NCI-H524 treated with DMSO at 0.1 percent for 48 hours (cell line): ENCODE data around the gene UBA52.

Experiments
- DNase-seq: peaks from one replicate; lab custom pipeline; 2025; lab: John Stamatoyannopoulos, UW

The UBA52 gene

DNA sequence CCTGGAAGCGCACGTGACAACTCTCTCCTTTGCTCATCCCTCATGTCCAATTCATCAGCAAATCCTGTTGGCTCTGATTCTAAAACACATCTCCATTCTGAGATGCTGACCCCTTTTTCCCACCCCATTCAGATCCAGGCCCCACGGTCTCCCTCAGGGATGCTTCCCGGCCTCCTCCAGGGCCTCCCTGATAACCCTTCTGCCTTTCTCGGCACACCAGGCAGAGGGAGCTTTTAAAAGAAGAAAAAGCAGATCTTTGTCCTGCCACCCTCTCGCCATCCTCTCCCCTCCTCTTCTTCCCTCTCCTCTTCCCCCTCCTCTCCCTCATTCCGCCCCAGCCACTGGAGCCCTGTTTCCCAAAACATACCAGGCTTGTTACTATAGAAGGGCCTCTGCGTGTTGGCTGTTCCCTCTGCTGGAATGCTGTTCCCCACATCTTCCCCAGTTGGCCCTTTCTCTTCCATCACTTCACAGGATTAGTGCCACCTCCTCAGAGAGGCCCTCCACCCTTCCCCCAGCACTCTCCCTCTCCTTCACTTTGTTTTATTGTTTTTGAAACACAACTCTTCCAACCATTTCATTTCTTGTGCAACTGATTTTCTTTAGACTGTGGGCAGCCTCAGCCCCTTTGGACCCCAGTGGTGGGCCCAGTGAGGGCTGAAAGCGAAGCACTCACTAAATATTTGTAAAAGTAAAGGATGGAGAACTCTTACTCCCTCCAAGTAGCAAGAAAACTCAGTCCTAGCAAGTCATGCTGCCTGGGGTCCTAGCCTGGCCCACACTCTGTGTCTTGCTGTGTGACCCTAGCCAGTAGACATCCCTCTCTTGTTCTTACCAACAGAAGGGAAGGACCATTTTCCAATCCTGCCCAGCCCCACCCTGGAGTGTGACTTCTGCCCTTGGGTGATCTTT, 37.4 kb downstream of the UBA52 start:
- DNase-seq = no peak

DNA sequence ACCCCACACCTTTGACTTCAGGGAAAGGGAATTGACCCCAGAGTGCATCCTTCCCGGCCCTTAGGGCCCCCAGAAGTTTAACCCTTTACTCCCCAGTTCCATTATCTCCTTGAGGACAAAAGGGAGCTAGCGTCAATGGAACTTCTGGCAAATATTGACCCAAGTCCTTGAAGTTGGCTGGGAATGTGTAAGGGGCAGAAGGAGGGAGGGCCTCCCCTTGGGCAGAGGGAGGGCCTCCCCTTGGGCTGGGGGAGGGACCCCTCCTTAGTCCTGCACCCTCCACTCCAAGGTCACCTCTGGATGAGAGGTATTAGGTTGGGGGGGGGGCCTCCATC, 38.0 kb downstream of the UBA52 start:
- no peak for DNase-seq

- DNase-seq = no peak
These were observed 38.5 kb downstream of the UBA52 start for GRCh38 chr19:18610245-18610555.

- no peak for DNase-seq
These were observed 39.1 kb downstream of the UBA52 start for GRCh38 chr19:18610556-18611326.

DNA sequence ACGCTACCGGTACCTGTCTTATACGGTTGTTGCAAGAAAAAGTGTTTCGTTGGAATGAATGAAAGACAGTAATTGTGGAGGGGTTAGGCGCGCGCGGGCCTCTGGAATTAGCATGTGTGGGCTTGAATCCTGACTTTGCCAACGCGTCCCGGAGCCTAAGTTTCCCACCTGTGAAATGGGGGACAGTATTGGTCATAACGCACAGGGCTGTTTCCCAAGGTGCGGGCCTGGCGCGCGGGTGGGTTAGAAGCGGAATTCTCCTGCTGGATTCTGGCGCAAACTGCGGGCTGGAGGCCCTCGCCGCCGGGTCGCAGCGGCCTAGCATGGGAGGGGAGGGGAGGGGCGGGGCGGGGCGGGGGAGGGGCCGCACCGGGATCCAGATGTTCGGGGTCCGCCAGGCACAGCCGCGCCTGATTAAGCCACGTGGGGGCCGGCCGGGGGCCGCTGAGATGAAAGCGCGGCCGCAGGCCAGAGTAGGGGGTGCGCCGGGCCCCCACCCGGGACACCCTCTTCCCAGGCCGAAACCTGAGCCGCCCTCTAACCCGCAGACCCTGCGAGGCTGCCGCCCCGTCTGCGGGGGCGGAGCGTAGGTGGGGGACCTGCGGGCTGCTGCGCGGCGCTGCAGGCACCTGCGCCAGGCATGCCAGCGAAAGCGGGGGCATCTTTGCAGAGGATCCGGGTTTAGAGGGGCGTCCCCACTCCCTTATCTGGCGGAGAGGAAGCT, 39.8 kb downstream of the UBA52 start:
- no peak for DNase-seq

GRCh38 chr19:18612051-18612771, 40.6 kb downstream of the UBA52 start:
- DNase-seq = no peak

DNA sequence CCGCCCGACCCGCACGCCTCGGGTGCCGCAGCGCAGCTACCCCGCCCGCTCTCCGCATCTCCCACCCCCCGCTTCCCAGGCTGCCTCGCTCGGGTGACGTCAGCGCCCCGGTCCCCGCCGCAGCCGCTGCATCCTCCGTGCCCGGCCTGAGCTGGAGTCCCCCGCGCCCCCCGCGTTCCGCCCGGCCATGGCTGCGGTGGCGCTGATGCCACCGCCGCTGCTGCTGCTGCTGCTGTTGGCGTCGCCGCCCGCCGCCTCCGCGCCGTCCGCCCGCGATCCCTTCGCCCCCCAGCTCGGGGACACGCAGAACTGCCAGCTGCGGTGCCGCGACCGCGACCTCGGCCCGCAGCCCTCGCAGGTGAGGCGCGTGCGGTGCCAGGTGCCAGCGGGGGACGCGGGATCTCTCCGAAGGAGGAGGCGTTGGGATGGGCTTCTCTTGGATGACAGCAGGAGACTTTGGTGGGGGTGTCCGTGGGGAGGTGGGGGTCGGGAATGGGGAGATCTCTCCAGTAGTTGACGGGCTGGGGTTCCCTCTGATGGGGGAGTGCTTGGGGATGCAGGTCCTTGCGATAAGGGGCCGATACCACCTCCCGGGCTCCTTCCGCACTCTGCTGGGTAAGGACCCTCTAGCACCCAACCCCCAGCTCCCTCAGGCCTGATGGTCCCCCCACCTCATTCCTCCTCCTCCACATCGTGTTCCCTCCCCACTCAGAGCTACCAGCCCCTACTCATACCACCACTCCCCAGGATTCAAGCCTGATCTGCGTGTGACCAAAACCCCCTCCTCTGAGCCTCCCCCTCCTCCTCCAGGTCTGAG, 41.3 kb downstream of the UBA52 start, which contains the start of gene TMEM59L:
Gene TMEM59L, plus strand, starts transcription at position 99 of the 817 bp plus-strand sequence. Its CDS starts 89 bp downstream, at position 188.
- no peak for DNase-seq

- DNase-seq = no peak
These were observed 42.1 kb downstream of the UBA52 start for GRCh38 chr19:18613589-18614234.

DNA sequence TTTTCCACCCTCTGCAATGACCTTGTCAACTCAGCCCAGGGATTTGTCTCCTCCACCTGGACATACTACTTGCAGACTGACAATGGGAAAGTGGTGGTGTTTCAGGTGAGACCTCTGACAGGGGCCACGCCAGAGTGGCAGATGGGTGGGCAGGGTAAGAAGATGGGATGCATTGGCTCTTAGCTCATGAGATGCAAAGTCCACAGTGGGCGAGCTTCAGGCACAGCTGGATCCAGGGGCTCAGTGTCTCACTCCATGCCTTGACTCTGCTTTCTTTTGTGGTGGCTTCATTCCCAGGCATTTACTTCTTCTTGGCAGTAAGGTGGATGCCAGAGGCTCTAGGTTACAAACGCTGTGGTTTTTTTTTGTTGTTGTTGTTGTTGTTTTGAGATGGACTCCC, 44.4 kb downstream of the UBA52 start:
- no peak for DNase-seq

DNA sequence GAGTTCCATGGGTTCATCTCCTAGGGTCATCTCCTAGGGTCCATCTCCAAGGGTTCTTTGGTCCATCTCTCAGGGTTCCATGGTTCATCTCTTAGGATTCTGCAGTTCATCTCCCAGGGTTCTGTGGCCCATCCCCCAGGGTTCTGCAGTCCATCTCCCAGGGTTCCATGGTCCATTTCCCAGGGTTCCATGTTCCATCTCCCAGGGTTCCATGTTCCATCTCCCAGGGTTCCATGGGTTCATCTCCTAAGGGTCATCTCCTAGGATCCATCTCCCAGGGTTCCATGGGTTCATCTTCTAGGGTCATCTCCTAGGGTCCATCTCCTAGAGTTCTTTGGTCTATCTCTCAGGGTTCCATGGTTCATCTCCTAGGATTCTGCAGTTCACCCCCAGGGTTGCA, 45.9 kb downstream of the UBA52 start:
- no peak for DNase-seq

DNA sequence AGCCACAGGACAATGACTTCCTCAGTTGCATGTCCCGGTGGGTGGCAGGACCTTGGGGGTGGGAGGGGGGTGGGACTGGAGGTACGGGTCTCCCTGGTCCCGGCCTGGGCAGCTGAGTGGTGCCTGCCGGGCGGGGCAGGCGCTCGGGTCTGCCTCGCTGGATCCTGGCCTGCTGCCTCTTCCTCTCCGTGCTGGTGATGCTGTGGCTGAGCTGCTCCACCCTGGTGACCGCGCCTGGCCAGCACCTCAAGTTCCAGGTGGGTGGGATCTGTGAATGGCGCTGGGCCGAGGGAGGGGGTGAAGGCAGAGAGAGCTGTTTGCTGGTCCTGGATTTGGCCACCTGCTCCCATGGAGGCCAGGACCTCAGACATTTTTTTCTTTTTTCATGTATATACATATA, 46.6 kb downstream of the UBA52 start:
- DNase-seq = no peak

DNA sequence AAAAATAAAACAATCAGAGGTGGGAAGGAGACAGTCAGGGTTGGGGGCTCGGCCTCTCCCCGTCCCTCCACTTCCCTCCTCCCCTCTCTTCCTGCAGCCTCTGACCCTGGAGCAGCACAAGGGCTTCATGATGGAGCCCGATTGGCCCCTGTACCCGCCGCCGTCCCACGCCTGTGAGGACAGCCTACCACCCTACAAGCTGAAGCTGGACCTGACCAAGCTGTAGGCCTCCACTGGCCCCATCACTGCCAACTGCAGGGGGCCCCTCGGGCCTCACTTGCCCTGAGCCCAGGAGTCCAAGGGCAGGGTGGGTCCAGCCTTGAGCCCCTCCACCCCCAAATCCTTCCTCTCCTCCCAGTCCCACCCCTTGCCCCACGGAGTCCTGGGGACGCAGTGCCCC, 48.7 kb downstream of the UBA52 start:
- no peak for DNase-seq

- DNase-seq = no peak
These were observed 49.2 kb downstream of the UBA52 start for GRCh38 chr19:18620902-18621301.

DNA sequence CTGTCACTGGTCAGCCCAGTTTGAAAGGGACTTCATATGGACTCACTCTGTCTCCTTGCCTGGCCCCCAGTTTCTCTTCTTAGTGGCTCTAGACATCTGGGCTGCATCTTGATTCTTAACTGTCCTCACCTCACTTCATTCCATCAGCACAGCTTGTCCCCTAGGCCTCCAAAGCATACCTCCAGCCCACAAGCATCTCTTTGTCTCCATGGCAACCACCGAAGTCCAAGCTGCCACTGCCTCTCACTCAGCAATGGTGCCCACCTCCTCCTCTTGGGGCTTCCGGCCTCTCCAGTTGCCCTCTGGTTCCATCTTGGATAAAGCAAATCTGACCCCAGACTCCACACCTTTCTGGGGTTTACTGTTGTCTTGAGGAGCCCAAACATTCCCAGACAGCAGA, 55.2 kb downstream of the UBA52 start:
- peak; percentile 46 for DNase-seq
